ENCODE measurements around the gene GALNT12.

GALNT12 gene

GRCh38 chr9:98809311-98810101, 2.0 kb downstream of the GALNT12 start:
- Histone ChIP-seq H3K27me3 (ENCODE audit: control insufficient read depth, insufficient read depth, low read length) (no peaks in the 10 kb centered on the region), H3K9ac (ENCODE audit: low read length) (peak overlapping the region; percentile 77), H3K36me3 (ENCODE audit: control insufficient read depth, insufficient read depth, low read length) (no peaks in the 10 kb centered on the region), H3K4me3 (ENCODE audit: low read length) (peak overlapping the region; percentile 49), H3K4me1 (ENCODE audit: control insufficient read depth, insufficient read depth, low read length) (peaks cover 49% of the 10 kb centered on the region), H3K9me3 (ENCODE audit: control insufficient read depth, low read length) (no peaks in the 10 kb centered on the region)

GRCh38 chr9:98810102-98810842, 2.8 kb downstream of the GALNT12 start:
- Histone ChIP-seq H3K9ac (ENCODE audit: low read length) (no peak overlapping the region), H3K4me3 (ENCODE audit: low read length) (no peak overlapping the region), H3K36me3 (ENCODE audit: control insufficient read depth, insufficient read depth, low read length) (no peaks in the 10 kb centered on the region), H3K27me3 (ENCODE audit: control insufficient read depth, insufficient read depth, low read length) (no peaks in the 10 kb centered on the region), H3K9me3 (ENCODE audit: control insufficient read depth, low read length) (no peaks in the 10 kb centered on the region), H3K4me1 (ENCODE audit: control insufficient read depth, insufficient read depth, low read length) (peaks cover 49% of the 10 kb centered on the region)

- Histone ChIP-seq H3K36me3 (ENCODE audit: control insufficient read depth, insufficient read depth, low read length) (no peaks in the 10 kb centered on the region), H3K4me3 (ENCODE audit: low read length) (no peak overlapping the region), H3K9ac (ENCODE audit: low read length) (no peak overlapping the region), H3K9me3 (ENCODE audit: control insufficient read depth, low read length) (no peaks in the 10 kb centered on the region), H3K27me3 (ENCODE audit: control insufficient read depth, insufficient read depth, low read length) (no peaks in the 10 kb centered on the region), H3K4me1 (ENCODE audit: control insufficient read depth, insufficient read depth, low read length) (peaks cover 44% of the 10 kb centered on the region)
Observed at GRCh38 chr9:98811051-98811650, 3.7 kb downstream of the GALNT12 start.

- Histone ChIP-seq H3K27me3 (ENCODE audit: control insufficient read depth, insufficient read depth, low read length) (no peaks in the 10 kb centered on the region), H3K4me3 (ENCODE audit: low read length) (no peak overlapping the region), H3K9ac (ENCODE audit: low read length) (no peak overlapping the region), H3K4me1 (ENCODE audit: control insufficient read depth, insufficient read depth, low read length) (peaks cover 9% of the 10 kb centered on the region), H3K9me3 (ENCODE audit: control insufficient read depth, low read length) (no peaks in the 10 kb centered on the region), H3K36me3 (ENCODE audit: control insufficient read depth, insufficient read depth, low read length) (no peaks in the 10 kb centered on the region)
Observed at GRCh38 chr9:98815391-98815951, 8.0 kb downstream of the GALNT12 start.

- Histone ChIP-seq H3K27me3 (ENCODE audit: control insufficient read depth, insufficient read depth, low read length) (no peaks in the 10 kb centered on the region), H3K9ac (ENCODE audit: low read length) (no peak overlapping the region), H3K4me3 (ENCODE audit: low read length) (no peak overlapping the region), H3K36me3 (ENCODE audit: control insufficient read depth, insufficient read depth, low read length) (no peaks in the 10 kb centered on the region), H3K4me1 (ENCODE audit: control insufficient read depth, insufficient read depth, low read length) (peaks cover 16% of the 10 kb centered on the region), H3K9me3 (ENCODE audit: control insufficient read depth, low read length) (no peaks in the 10 kb centered on the region)
Observed at GRCh38 chr9:98818764-98819163, 11.3 kb downstream of the GALNT12 start.

- Histone ChIP-seq H3K9me3 (ENCODE audit: control insufficient read depth, low read length) (no peaks in the 10 kb centered on the region), H3K4me1 (ENCODE audit: control insufficient read depth, insufficient read depth, low read length) (peaks cover 21% of the 10 kb centered on the region), H3K27me3 (ENCODE audit: control insufficient read depth, insufficient read depth, low read length) (no peaks in the 10 kb centered on the region), H3K9ac (ENCODE audit: low read length) (no peak overlapping the region), H3K36me3 (ENCODE audit: control insufficient read depth, insufficient read depth, low read length) (no peaks in the 10 kb centered on the region), H3K4me3 (ENCODE audit: low read length) (no peak overlapping the region)
Observed at GRCh38 chr9:98819231-98819630, 11.8 kb downstream of the GALNT12 start.

GRCh38 chr9:98821831-98822230, 14.4 kb downstream of the GALNT12 start:
- Histone ChIP-seq H3K27me3 (ENCODE audit: control insufficient read depth, insufficient read depth, low read length) (no peaks in the 10 kb centered on the region), H3K9me3 (ENCODE audit: control insufficient read depth, low read length) (no peaks in the 10 kb centered on the region), H3K4me3 (ENCODE audit: low read length) (no peak overlapping the region), H3K4me1 (ENCODE audit: control insufficient read depth, insufficient read depth, low read length) (peaks cover 23% of the 10 kb centered on the region), H3K36me3 (ENCODE audit: control insufficient read depth, insufficient read depth, low read length) (no peaks in the 10 kb centered on the region), H3K9ac (ENCODE audit: low read length) (no peak overlapping the region)

- Histone ChIP-seq H3K4me3 (ENCODE audit: low read length) (no peak overlapping the region), H3K4me1 (ENCODE audit: control insufficient read depth, insufficient read depth, low read length) (peaks cover 23% of the 10 kb centered on the region), H3K36me3 (ENCODE audit: control insufficient read depth, insufficient read depth, low read length) (no peaks in the 10 kb centered on the region), H3K27me3 (ENCODE audit: control insufficient read depth, insufficient read depth, low read length) (no peaks in the 10 kb centered on the region), H3K9me3 (ENCODE audit: control insufficient read depth, low read length) (no peaks in the 10 kb centered on the region), H3K9ac (ENCODE audit: low read length) (no peak overlapping the region)
Observed at GRCh38 chr9:98822661-98823060, 15.2 kb downstream of the GALNT12 start.

GRCh38 chr9:98823666-98824334, 16.3 kb downstream of the GALNT12 start:
- peaks cover 6% of the 10 kb centered on the region for H3K36me3 ChIP-seq (ENCODE audit: control insufficient read depth, insufficient read depth, low read length)
- no peaks in the 10 kb centered on the region for H3K27me3 ChIP-seq (ENCODE audit: control insufficient read depth, insufficient read depth, low read length)
- peaks cover 23% of the 10 kb centered on the region for H3K4me1 ChIP-seq (ENCODE audit: control insufficient read depth, insufficient read depth, low read length)
- no peaks in the 10 kb centered on the region for H3K9me3 ChIP-seq (ENCODE audit: control insufficient read depth, low read length)
- no peak overlapping the region for H3K4me3 ChIP-seq (ENCODE audit: low read length)
- H3K9ac ChIP-seq (ENCODE audit: low read length): no peak overlapping the region

GRCh38 chr9:98825414-98825813, 17.9 kb downstream of the GALNT12 start:
- no peaks in the 10 kb centered on the region for H3K9me3 ChIP-seq (ENCODE audit: control insufficient read depth, low read length)
- peaks cover 6% of the 10 kb centered on the region for H3K36me3 ChIP-seq (ENCODE audit: control insufficient read depth, insufficient read depth, low read length)
- no peak overlapping the region for H3K4me3 ChIP-seq (ENCODE audit: low read length)
- peaks cover 23% of the 10 kb centered on the region for H3K4me1 ChIP-seq (ENCODE audit: control insufficient read depth, insufficient read depth, low read length)
- H3K9ac ChIP-seq (ENCODE audit: low read length): no peak overlapping the region
- no peaks in the 10 kb centered on the region for H3K27me3 ChIP-seq (ENCODE audit: control insufficient read depth, insufficient read depth, low read length)

GRCh38 chr9:98826716-98827115, 19.2 kb downstream of the GALNT12 start:
- no peaks in the 10 kb centered on the region for H3K9me3 ChIP-seq (ENCODE audit: control insufficient read depth, low read length)
- no peak overlapping the region for H3K4me3 ChIP-seq (ENCODE audit: low read length)

More at GRCh38 chr9:98826716-98827115, 19.2 kb downstream of the GALNT12 start:
- H3K27me3 ChIP-seq (ENCODE audit: control insufficient read depth, insufficient read depth, low read length): no peaks in the 10 kb centered on the region
- H3K9ac ChIP-seq (ENCODE audit: low read length): no peak overlapping the region
- H3K36me3 ChIP-seq (ENCODE audit: control insufficient read depth, insufficient read depth, low read length): peaks cover 6% of the 10 kb centered on the region
- peaks cover 23% of the 10 kb centered on the region for H3K4me1 ChIP-seq (ENCODE audit: control insufficient read depth, insufficient read depth, low read length)
